ENCODE results near the gene STK32B. TPM values are rescaled to one million over a fixed set of nuclear protein-coding genes. Genes with fewer than 3 reads are reported as not detected.

STK32B gene
- total and polyA plus RNA-seq, 2 of the 8 experiments (the other 6 are each of a cell fraction or from before 2014, with no cell fraction given), result 2.3 to 2.5 TPM

GRCh38 chr4:5433196-5433595 is 381.9 kb downstream of the STK32B start (continued):
- TF ChIP-seq PHF8 (conservative IDR thresholded peaks at IDR 0.05; ENCODE audit: low read depth, low read length), result no peak
- no peak for TF ChIP-seq SIX5 (IDR thresholded peaks at IDR 0.05; ENCODE audit: low read depth, low read length)

Measured in H1 (cell line).